22Rv1 (cell line): ENCODE results near the gene ANKIB1.
"Not testable (repeated sequence)": the region's sequence is repeated elsewhere in the genome, so short reads cannot be mapped to it uniquely, and the experiment has no call there.

Experiments
- H3K27ac ChIP-seq: fragments of 450-650 bp; 2 replicates; pipeline ENCODE4 v1.5.1; 2017
- CTCF ChIP-seq: fragments of 450-650 bp; IDR thresholded peaks from 2 replicates; pipeline ENCODE4 v1.5.1; 2017; ENCODE audit warnings: mild to moderate bottlenecking
- ZFX ChIP-seq: fragments of 450-650 bp; IDR thresholded peaks from 2 replicates; pipeline ENCODE4 v1.6.1; 2017; ENCODE audit warnings: antibody characterized with exemption, borderline replicate concordance

Gene ANKIB1

GRCh38 chr7:92432299-92432946 lies 186.6 kb downstream of the ANKIB1 start:
- no peak overlapping the region for H3K27ac ChIP-seq
- TF ChIP-seq CTCF = no peak
- TF ChIP-seq ZFX = no peak

GRCh38 chr7:92433019-92433418 lies 187.2 kb downstream of the ANKIB1 start:
- TF ChIP-seq CTCF = no peak
- TF ChIP-seq ZFX = no peak
- no peak overlapping the region for H3K27ac ChIP-seq

- no peak overlapping the region for H3K27ac ChIP-seq
- TF ChIP-seq ZFX (no peak), CTCF (no peak)
Observed at GRCh38 chr7:92435542-92435941, 189.8 kb downstream of the ANKIB1 start.

- no peak overlapping the region for H3K27ac ChIP-seq
- TF ChIP-seq CTCF = no peak
- no peak for TF ChIP-seq ZFX
Observed at GRCh38 chr7:92436612-92437445, 191.1 kb downstream of the ANKIB1 start.

- H3K27ac ChIP-seq = no peak overlapping the region
- TF ChIP-seq ZFX = no peak
Observed at GRCh38 chr7:92437956-92438491, 192.2 kb downstream of the ANKIB1 start.

- H3K27ac ChIP-seq = not testable (repeated sequence)
Observed at GRCh38 chr7:92442720-92443119, 196.9 kb downstream of the ANKIB1 start.

- TF ChIP-seq CTCF (peak; percentile 93; the same call in 1 of the 2 replicates), ZFX (no peak)
- peak overlapping the region; percentile 96 for H3K27ac ChIP-seq
Observed at GRCh38 chr7:92446869-92447344, 201.1 kb downstream of the ANKIB1 start.
